Activated T-helper 1 cell treated with anti-CD3 and anti-CD28 coated beads, Interleukin-12 subunit alpha, Interleukin-12 subunit beta, Interleukin-2, Interleukin-4 antibody, amounts not matched to agents 30 ng/mL and 10 ng/mL and 1 ng/mL, durations not matched to agents 14 hours and 24 hours and 36 hours (primary cell): ENCODE results near the gene ERCC1. TPM values are rescaled to one million over a fixed set of nuclear protein-coding genes. Genes with fewer than 3 reads are reported as not detected.

Experiments
- DNase-seq: peaks from one replicate; pipeline ENCODE4 v3.0.0; 2021; ENCODE audit warnings: low spot score
- H3K27ac Mint-ChIP-seq: one replicate; pipeline ENCODE4 v1.8.0; 2021; ENCODE audit warnings: mild to moderate bottlenecking, mixed read lengths
- H3K27me3 Mint-ChIP-seq: one replicate; pipeline ENCODE4 v1.8.0; 2022; ENCODE audit warnings: mild to moderate bottlenecking, moderate library complexity, mixed read lengths; ENCODE audit not compliant: insufficient read depth
- H3K36me3 Mint-ChIP-seq: one replicate; pipeline ENCODE4 v1.8.0; 2021; ENCODE audit warnings: low read depth, mixed read lengths
- H3K4me1 Mint-ChIP-seq: one replicate; pipeline ENCODE4 v1.8.0; 2021; ENCODE audit warnings: low read depth, mixed read lengths
- H3K4me3 Mint-ChIP-seq: one replicate; pipeline ENCODE4 v1.8.0; 2021; ENCODE audit warnings: mild to moderate bottlenecking, moderate library complexity, mixed read lengths
- H3K9me3 Mint-ChIP-seq: one replicate; pipeline ENCODE4 v1.8.0; 2021; ENCODE audit warnings: mixed read lengths
- intact Hi-C: fragments of 100-400 bp; cut with micrococcal nuclease; formaldehyde crosslinking; loops from one replicate; pipeline ENCODE4 v1.15.1; 2024
- total RNA-seq: library from RNA; stranded (reverse); gene quantifications from 2 replicates; pipeline ENCODE4 v1.2.3, GENCODE V29; 2022

The ERCC1 gene
- total RNA-seq, 1 donor from 2014 or later: 143 TPM

GRCh38 chr19:45391871-45392665 is 31.6 kb downstream of the ERCC1 start:
- Mint-ChIP-seq H3K9me3 (no peaks in the 10 kb centered on the region), H3K27ac (no peak overlapping the region), H3K4me3 (no peak overlapping the region), H3K4me1 (no peaks in the 10 kb centered on the region), H3K27me3 (peaks cover 17% of the 10 kb centered on the region), H3K36me3 (peaks cover 4% of the 10 kb centered on the region)
- DNase-seq: no peak
- intact Hi-C loops: no loop called here

GRCh38 chr19:45391346-45391745 is 32.4 kb downstream of the ERCC1 start:
- intact Hi-C loops: no loop called here
- Mint-ChIP-seq H3K36me3 (peaks cover 2% of the 10 kb centered on the region), H3K27ac (no peak overlapping the region)

DNA sequence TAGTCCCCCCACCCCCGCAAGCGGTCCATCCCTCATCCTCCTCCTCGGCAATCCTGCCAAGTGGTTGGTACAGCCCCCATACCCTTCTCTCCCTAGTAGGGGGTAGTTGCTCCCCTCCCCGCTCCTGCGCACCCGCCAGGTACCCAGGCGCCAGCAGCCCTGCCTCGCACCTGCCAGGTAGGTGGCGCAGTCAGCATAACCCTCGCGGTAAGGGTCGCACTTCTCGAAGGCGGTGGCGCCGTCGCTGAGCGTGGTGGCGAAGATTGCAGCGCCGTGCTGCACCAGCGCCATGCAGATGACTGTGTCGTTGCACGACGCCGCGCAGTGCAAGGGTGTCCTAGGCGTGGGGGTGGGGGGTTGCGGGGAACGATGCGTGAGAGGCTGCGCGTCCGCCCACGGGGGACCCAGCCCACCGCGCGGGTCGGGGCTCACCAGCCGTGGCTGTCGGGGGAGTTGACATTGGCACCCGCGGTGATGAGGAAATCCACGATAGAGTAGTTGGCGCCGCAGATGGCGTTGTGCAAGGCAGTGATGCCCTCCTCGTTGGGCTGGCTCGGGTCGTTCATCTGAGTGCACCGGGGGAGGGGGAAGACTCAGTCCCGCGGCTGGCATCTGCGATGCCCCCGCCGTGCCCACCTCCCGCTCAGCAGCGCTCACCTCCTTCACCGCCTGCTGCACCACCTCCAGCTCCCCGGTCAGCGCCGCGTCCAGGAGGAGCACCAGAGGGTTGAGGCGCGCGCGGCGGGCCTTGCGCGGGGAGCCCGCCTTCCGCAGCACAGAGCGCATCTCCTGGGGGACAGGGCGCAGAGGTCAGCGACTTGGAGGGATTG is 38.1 kb downstream of the ERCC1 start:
- H3K27me3 Mint-ChIP-seq: peaks cover 21% of the 10 kb centered on the region
- H3K4me3 Mint-ChIP-seq: no peak overlapping the region
- no peak for DNase-seq
- no peaks in the 10 kb centered on the region for H3K4me1 Mint-ChIP-seq
- no peak overlapping the region for H3K27ac Mint-ChIP-seq
- intact Hi-C loops: no loop called here
- no peaks in the 10 kb centered on the region for H3K9me3 Mint-ChIP-seq
- H3K36me3 Mint-ChIP-seq: no peaks in the 10 kb centered on the region

More at GRCh38 chr19:45391346-45391745, 32.4 kb downstream of the ERCC1 start:
- DNase-seq: no peak
- no peaks in the 10 kb centered on the region for H3K9me3 Mint-ChIP-seq
- H3K4me3 Mint-ChIP-seq: no peak overlapping the region
- H3K27me3 Mint-ChIP-seq: peaks cover 17% of the 10 kb centered on the region
- no peaks in the 10 kb centered on the region for H3K4me1 Mint-ChIP-seq

DNA sequence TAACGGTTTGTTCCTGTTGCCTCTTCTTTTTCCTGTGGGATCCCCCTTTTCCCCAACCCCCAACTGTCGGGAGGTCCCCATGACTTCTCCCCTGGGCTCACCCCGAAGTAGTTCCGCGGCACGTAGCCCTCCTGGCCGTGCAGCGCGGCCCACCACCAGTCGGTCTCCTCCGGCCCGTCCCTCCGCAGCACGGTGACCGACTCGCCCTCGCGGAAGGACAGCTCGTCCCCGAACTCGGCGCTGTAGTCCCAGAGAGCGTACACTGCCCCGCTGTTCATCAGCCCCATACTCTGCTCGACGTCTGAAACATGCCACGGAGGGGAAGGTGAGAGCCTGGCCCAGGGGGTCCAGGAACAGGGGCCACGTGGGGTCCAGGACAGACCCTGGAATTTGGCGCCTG is 41.3 kb downstream of the ERCC1 start:
- Mint-ChIP-seq H3K9me3 (no peaks in the 10 kb centered on the region), H3K27ac (no peak overlapping the region), H3K4me3 (no peak overlapping the region), H3K4me1 (no peaks in the 10 kb centered on the region), H3K27me3 (peaks cover 15% of the 10 kb centered on the region), H3K36me3 (no peaks in the 10 kb centered on the region)
- intact Hi-C loops: no loop called here
- DNase-seq: no peak

- Mint-ChIP-seq H3K4me1 (no peaks in the 10 kb centered on the region), H3K27ac (no peak overlapping the region), H3K9me3 (no peaks in the 10 kb centered on the region), H3K36me3 (no peaks in the 10 kb centered on the region), H3K4me3 (no peak overlapping the region), H3K27me3 (peaks cover 5% of the 10 kb centered on the region)
- no peak for DNase-seq
- intact Hi-C loops: no loop called here
These were observed 43.6 kb downstream of the ERCC1 start for GRCh38 chr19:45380107-45380506.

- intact Hi-C loops: no loop called here
These were observed 47.5 kb downstream of the ERCC1 start for GRCh38 chr19:45376045-45376724.

GRCh38 chr19:45370410-45371204 is 53.1 kb downstream of the ERCC1 start, which contains the start of gene ERCC2:
Gene ERCC2 (minus strand): TSS chr19:45370573. CDS start chr19:45370540, 33 bp downstream.
- H3K4me1 Mint-ChIP-seq: peaks cover 15% of the 10 kb centered on the region
- H3K36me3 Mint-ChIP-seq: peaks cover 4% of the 10 kb centered on the region
- no peaks in the 10 kb centered on the region for H3K27me3 Mint-ChIP-seq
- peak within 1 kb of the TSS; percentile 89 for H3K4me3 Mint-ChIP-seq
- intact Hi-C loops: loop anchor here (1.0 to 2.0 kb wide), 7 partner anchors 30 to 368 kb away; partner anchors contain the start of genes BLOC1S3, KLC3, MARK4 and PPP1R13L
- no peaks in the 10 kb centered on the region for H3K9me3 Mint-ChIP-seq
- peak; percentile 100 for DNase-seq
- peak within 1 kb of the TSS; percentile 95 for H3K27ac Mint-ChIP-seq

More at GRCh38 chr19:45376045-45376724, 47.5 kb downstream of the ERCC1 start:
- no peak overlapping the region for H3K4me3 Mint-ChIP-seq
- H3K27ac Mint-ChIP-seq: no peak overlapping the region
- H3K4me1 Mint-ChIP-seq: no peaks in the 10 kb centered on the region
- no peaks in the 10 kb centered on the region for H3K9me3 Mint-ChIP-seq
- peaks cover 1% of the 10 kb centered on the region for H3K27me3 Mint-ChIP-seq
- no peak for DNase-seq
- no peaks in the 10 kb centered on the region for H3K36me3 Mint-ChIP-seq

GRCh38 chr19:45368737-45369340 is 54.9 kb downstream of the ERCC1 start:
- Mint-ChIP-seq H3K27me3 (no peaks in the 10 kb centered on the region), H3K27ac (no peak overlapping the region), H3K4me3 (peak overlapping the region; percentile 73), H3K4me1 (peaks cover 15% of the 10 kb centered on the region), H3K36me3 (peaks cover 4% of the 10 kb centered on the region), H3K9me3 (no peaks in the 10 kb centered on the region)
- no peak for DNase-seq
- intact Hi-C loops: no loop called here

DNA sequence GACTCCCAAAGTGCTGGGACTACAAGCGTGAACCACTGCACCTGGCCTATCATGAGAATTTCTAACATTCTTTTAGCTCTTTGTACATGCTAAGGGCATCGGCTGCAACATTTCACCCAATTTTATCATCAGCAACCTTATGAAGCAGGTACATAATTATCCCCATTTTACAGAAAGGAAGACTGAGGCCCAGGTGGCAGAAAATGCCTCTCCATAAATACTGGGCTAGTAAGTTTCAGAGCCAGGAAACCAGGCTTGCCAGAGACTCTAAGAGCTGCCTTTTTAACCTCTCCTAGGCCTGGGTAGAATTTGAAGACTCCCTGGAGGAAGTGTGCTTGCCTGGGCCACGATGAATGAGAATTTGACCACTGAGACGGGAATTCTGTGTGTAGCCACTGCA is 55.6 kb downstream of the ERCC1 start:
- peak overlapping the region; percentile 37 for H3K4me3 Mint-ChIP-seq
- no peaks in the 10 kb centered on the region for H3K27me3 Mint-ChIP-seq
- peaks cover 4% of the 10 kb centered on the region for H3K36me3 Mint-ChIP-seq
- H3K9me3 Mint-ChIP-seq: no peaks in the 10 kb centered on the region
- peaks cover 15% of the 10 kb centered on the region for H3K4me1 Mint-ChIP-seq
- no peak overlapping the region for H3K27ac Mint-ChIP-seq
- no peak for DNase-seq
- intact Hi-C loops: no loop called here

DNA sequence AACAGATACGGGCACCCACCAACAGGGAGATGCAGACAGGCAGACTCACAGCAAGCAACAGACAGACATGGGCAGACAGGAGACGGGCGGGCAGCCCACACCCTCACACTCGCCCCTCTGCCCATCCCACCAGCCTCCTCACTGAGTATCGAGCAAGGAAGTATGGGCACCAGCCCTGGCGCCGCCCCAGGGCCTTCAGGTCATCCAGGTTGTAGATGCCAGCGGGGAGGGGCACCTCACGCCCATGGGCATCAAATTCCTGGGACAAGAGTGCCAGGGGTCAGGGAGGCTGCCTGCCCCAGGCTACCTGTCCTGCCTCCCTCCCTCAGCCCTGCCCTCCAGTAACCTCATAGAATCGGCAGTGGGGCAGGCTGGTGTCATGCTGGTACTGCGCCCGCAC is 59.0 kb downstream of the ERCC1 start:
- no peak for DNase-seq
- no peak overlapping the region for H3K27ac Mint-ChIP-seq
- H3K9me3 Mint-ChIP-seq: no peaks in the 10 kb centered on the region
- peaks cover 9% of the 10 kb centered on the region for H3K36me3 Mint-ChIP-seq
- H3K27me3 Mint-ChIP-seq: no peaks in the 10 kb centered on the region
- peaks cover 11% of the 10 kb centered on the region for H3K4me1 Mint-ChIP-seq
- H3K4me3 Mint-ChIP-seq: no peak overlapping the region
- intact Hi-C loops: no loop called here

GRCh38 chr19:45363861-45364459 is 59.8 kb downstream of the ERCC1 start:
- intact Hi-C loops: no loop called here
- H3K9me3 Mint-ChIP-seq: no peaks in the 10 kb centered on the region
- DNase-seq: no peak
- peaks cover 9% of the 10 kb centered on the region for H3K36me3 Mint-ChIP-seq
- H3K27me3 Mint-ChIP-seq: no peaks in the 10 kb centered on the region
- H3K4me3 Mint-ChIP-seq: no peak overlapping the region
- peaks cover 8% of the 10 kb centered on the region for H3K4me1 Mint-ChIP-seq
- no peak overlapping the region for H3K27ac Mint-ChIP-seq
